ENCODE measurements around the gene STK32B.
"Not testable (repeated sequence)": the region's sequence is repeated elsewhere in the genome, so short reads cannot be mapped to it uniquely, and the experiment has no call there.

Gene STK32B

DNA sequence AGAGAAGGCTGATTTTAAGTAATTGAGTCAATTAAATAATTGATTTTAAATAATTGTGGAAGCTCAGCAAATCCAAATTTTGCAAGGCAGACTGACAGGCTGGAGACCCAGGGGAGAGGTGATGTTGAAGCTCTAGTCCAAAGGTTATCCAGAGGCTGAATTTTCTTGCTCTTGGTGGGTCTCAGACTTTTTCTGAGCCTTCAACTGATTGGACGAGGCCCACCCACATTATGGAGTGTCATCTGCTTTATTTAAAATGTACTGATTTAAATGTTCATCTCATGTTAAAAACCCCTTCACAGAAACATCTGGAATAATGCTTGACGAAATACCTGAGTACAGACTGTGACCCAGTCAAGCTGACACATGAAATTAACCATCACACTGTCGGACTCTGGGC is 20.4 kb upstream of the STK32B start:
- no peak for DNase-seq (ENCODE audit: low read depth)

DNA sequence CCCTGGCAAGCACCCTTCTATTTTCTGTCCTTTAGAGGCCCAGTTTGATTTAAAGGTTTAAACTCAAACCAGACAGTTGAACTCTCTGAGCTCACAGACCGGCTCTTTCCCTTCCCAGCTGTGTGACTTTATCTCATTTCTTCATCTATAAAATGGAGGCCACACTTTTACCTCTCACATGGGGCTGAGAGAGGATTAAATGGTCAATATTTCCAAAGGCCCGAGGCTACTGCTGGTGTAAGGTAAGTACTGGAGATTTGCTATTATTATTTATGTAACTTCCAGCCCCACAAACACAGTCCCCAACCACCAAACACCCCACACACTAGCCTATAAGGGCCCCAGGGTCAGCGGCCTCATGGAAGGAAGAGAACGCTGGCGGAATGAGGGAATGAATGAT is 18.5 kb upstream of the STK32B start:
- DNase-seq (ENCODE audit: low read depth) = no peak

DNA sequence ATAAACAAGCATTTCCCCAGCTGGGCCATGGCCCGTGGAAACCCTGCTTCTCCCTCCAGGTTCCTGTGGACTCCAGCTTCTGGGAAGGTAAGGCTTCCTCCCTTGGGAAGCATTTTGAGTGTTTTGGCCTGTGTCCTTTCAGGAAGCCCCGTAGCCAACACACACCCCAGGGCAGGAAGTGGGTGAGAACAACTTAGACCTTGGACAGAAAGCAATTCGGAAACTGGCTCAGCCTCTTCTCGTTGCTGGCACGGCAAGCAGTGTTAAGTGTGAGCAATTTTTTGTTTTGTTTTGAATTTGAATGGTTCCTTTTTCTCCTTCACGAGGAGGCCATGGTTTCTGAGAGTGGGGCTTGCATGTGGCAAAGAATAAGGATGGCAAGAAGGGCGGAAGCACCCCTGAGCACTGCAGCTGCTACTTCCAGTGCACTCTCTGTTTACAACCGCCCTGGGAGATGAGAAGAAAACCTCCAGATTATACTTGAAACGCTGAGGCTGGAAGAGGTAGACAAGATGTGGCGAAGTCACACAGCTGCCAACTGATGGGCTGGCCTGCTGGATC is 17.9 kb upstream of the STK32B start:
- DNase-seq (ENCODE audit: low read depth) = no peak

DNA sequence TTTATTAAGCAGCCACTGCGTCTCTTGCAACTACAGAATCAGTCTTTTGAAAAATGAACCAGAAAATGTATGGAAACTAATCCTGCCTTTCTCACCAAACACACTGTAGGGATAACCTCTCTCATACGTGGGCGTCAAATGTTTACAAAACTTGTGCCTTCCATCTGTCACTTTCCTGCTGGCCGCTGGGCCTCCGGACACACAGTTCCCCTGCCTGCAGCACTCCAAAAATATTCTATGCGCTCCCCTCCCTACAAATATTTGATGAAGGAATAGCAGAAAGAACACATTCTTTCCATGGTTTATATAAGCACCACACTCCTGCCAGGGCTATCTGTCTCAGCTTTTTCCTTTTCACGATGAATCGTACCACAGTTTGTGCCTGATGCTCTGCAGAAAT is 17.1 kb upstream of the STK32B start:
- no peak for DNase-seq (ENCODE audit: low read depth)

DNA sequence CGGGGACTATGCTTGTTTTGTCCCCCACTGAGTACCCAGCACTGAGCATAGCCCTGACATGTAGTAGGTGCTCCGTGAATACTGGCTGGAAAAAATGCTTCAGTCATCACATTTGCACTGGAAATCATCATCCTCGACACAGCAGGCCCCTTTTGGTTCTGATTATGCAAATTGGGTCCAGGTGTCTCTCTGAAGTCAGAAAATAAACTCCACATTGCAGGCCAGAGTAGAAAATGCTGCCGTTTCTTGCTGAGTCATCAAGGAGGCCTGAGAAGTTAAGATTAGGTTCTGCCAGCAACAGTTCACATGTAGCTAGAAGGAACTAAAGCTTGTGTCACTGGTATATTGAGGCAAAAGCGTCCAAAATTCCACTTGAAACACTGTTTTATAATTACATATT is 15.0 kb upstream of the STK32B start:
- DNase-seq (ENCODE audit: low read depth) = no peak

DNA sequence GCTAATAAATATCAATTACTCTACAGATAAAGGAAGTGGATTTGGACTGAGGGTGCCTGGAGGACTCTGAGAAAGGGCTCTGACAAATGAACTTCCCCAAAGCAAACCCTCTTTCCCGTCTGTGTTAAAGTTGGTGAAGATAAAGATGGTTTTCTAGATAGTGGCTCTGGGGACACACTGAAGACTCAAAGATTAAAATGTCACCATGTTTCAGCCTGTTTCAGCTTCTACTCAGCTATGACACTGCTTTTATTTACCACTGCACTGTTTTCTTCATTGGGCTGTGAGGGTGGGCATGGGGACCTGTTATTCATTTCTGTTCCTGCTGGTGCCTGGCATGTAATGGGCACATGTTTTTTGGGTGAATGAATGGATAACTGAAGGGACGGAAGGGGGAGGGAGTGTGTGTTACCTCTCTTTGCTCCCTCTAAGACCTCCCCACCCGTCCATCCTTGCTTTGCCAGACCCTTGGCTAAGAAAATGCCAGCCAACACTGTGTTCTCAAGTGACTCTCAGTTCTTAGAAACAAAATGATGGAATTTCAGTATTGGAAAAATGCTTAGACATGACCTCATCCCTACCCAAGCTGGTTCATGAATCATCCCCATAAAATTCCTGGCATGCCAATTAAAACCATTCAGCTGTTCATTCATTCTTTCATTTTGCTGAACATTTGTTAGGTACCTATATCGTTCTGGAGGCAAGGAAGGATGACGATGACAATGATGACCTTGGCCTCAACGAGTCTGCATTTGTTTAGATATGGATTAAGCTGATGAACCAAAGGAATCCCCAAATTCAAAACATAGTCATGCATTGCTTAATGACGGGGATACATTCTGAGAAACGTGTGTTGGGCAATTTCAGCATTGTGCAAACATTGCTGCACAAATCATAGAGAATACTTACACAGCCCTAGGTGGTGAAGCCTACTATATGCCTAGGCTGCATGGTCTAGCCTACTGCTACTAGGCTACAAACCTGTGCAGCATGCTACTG is 13.4 kb upstream of the STK32B start:
- no peak for DNase-seq (ENCODE audit: low read depth)

DNA sequence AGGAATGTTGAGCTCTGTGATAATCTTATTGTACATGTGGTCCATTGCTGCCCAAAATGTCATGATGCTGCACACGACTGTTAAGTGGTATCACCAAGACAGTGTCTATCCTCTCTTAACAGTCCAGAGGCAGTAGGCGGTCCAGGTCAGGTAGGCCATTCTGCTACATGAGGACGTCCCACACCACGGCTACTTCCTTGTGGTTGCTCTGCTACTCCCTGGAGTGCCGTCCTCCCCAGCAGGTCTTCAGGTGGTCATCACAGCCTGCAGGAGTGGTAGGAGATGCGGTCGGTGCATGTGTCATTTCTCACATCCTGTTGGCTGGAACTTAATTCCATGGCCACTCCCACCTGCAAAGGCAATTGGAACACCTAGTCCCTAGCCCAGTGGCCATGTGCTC is 11.5 kb upstream of the STK32B start:
- no peak for DNase-seq (ENCODE audit: low read depth)

DNA sequence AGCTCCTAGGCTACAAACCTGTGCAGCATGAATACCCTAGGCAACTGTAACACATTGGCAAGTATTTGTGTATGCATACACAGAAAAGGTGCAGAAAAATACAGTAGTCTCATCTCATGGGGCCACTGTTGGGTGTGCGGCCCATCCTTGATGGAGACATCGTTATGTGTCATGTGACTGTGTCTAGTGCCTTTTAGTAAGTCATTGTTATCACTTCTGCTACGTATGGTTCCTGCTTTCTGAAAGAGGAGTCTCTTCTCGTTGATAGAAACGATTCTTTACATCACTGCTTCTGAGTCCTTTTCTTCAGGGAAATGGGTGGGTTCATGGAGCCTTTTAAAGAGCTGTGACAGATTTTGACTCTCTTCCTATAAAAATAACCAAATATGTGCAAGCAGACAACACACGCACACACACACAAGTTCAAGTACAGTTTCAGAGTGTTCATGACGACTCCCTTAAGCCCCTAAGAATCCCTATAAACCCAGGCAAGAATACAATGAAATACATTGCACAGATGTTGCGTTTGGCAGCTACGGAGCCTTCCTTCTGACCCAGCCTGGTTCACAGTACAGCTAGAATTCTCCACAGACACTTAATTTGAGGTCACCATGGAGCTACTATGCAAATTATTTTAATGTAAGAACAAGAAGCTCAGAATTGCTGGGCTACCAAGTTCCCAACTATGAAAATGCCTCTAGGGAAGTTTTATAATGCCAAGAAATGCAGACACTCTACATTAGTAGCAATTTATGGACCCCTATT is 10.2 kb upstream of the STK32B start:
- DNase-seq (ENCODE audit: low read depth) = no peak

DNA sequence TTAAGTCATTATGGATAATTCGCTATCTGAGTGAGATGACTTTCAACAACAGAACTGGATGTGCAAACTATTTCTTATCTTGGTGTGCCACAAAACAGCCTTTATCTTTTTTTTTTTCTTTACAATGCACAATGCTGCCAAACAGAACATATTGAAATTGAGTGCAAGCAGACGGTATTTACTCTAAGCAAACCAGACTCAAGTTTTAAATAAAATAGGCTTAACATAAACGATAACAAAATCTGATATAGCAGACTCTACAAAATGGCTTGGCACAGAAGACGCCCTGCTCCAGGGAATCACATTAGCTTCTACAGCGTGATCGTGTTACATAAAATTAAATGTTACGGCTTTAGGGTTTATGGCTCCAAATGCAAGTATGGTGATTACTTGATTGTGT is 9.6 kb upstream of the STK32B start:
- no peak for DNase-seq (ENCODE audit: low read depth)

DNA sequence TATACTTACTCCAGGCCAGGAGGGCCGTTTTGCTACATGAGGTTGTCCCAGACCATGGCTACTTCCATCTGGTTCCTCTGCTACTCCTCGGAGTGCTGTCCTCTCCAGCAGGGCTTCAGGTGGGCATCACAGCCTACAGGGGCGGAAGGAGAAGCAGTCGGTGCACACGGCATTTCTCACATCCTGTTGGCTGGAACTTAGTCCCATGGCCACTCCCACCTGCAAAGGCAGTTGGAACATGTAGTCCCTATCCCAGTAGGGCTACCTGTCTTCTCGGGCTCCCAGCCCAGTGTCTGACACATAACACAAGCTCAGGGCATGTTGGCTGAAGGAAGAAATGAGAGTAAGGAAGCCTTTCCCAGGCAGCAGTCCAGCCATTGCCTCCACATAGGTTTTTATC is 7.7 kb upstream of the STK32B start:
- no peak for DNase-seq (ENCODE audit: low read depth)

DNA sequence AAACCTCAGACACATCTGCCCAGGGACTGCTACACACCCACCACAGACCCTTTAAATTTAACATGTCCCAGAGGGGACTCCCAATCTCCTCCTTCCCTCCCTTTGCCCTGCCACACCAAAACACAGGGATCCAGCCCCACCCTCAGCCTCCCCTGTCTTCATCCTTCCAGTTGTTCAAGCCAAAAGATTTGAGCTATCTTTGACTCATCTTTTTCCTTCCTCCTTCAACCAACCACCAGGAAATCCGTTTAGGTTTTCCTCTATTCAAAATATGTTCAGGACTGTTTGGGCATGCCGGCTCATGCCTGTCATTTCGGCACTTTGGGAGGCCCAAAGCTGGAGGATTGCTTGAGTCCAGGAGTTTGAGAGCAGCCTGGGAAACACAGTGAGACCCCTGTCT is 6.9 kb upstream of the STK32B start:
- DNase-seq (ENCODE audit: low read depth) = no peak

DNA sequence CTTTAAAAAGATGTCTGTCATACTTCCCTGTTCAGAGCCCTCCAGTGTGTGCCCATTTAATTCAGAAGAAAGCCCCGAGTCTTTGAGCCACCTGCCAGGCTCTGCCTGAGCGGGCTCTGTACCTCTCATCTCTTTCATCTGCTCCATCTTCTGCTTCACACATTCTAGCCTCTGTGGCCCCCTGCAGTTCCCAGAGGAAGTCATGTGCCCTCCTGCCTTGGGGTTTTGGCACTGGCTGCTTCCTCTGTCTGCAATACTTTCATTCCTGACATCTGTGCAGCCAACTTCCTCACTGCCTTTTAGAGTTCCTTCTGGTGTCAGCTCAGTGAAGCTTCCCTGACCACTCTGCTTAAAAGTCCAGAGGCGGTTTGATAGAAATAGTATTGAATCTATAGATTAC is 6.2 kb upstream of the STK32B start:
- DNase-seq (ENCODE audit: low read depth) = no peak

DNA sequence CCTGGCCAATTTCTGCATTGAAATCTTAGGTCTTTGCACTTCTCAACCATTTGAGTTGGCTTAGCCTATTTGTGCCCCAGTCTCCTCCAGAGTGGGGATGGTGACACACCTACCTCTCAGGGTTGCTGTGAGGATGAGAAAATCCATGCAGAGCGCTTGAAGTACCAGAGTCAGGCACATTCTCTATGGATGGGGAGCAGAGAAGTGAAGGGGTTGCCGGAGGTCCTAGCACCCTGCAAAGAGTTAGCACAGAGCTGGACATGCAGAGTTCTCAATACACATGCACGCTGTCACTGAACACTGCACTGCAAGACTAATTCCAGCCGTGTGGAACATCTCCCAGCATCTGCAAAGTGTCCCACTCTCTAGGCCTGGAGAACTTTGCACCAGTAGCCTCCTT is 2.6 kb upstream of the STK32B start:
- no peak for DNase-seq (ENCODE audit: low read depth)

DNA sequence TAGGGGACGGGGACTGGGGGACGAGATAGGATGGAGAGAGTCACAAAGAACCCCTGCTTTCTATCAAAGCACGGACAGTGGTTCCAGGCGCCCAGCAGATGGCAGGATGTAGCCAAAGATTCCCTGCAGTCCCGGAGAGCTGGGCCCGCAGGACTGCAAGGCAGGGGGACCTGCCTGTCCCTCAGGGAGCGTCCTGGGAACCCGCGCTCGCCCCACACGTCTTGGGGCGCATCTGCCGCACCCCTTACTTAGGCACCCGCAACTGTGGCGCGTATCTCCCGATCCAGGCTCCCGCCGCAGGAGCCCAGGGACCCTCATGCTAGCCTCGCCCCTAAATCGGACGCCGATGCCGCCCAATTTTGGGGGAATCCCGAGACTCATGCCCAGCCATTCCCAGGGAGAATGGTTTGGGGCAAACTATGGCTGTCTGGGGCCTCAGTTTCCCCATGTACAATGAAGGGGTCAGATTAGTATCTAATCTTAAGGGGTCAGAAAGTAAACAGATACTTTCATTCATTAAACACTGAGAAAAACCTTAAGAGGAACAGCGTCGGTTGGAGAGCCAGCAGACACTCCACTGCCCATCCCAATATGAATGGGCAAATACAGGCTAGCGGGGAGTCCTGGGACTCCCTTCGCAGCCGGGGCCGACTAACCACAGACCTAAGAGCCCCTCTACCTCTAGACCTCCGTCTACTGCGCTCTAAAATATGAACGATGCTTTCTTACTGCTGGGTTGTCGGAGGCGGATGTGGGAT is 581 bp upstream of the STK32B start:
- no peak for DNase-seq (ENCODE audit: low read depth)

DNA sequence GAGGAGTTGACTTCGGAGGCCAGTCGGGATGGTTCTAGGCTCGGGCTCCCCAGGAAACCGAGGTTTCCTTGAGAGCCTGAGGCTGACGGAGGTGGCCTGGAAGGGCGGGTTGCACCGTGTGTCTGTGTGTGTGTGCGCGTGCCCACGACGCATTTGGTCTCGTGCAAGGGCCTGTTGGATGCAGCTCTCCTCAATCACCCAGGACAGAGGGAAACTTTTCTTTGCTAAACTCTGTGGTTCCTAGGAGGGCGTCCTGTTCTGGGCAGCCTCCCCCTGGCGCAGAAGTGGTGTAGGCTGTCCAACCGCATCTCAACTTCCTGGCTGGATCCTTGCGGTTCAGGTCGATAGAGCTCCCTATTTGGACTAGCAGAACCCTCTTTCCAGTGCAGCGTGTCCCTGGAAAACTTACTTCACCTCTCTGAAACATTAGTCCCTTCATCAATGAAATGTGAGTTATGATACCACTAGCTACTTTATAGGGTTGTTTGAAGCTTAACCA is 973 bp downstream of the STK32B start:
- DNase-seq (ENCODE audit: low read depth) = no peak

DNA sequence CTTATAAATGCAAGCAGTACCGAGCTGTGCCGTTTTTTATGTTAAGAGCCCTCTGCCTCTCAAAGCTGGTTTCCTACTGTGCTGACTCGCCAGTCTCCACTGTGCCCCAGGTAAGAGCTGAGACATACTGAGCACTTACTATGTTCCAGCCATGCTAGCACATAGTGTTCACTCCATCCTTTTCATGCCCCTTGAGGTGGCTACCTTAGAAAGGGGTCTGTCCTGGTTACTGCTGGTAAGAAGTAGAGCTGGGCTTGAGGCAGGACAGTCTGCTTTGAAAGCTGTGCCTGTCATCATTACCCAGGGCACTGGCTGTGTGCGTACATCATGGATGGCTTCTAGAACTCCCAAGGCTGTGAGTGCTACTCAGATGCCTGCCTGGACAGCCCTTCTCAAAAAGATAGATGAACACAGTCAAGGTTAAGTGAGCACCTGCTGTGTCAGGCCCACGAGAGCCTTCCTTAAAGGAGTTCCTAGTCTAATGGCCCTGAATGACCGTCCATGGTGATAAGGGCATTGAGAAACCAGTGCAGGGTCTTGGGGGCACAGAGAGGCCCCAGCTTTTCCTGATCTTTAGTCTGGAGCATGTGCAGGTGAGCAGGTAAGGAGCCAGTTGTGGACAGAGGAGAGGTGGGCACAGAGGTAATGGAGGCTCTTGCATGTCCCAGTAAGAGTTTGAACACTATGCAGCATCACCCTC is 1.6 kb downstream of the STK32B start:
- DNase-seq (ENCODE audit: low read depth) = no peak

DNA sequence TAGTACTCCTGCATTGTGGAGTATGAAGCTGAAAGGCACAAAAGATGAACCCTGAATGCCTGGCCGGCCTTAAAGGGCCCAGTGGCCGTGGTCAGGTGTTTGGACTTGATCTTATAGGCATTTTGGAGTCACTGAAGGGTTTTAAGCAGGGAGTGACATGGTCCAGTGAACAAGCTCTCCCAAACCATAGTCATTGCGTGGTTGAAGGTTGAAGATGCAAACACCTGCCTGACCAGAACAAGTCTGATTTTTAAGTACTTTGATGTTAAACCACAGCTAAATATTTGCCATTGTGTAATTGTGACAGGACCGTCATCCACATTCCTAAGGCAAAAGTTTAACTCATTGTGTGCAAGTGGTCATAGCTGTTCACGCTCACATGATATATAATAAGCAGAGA is 3.3 kb downstream of the STK32B start:
- no peak for DNase-seq (ENCODE audit: low read depth)

DNA sequence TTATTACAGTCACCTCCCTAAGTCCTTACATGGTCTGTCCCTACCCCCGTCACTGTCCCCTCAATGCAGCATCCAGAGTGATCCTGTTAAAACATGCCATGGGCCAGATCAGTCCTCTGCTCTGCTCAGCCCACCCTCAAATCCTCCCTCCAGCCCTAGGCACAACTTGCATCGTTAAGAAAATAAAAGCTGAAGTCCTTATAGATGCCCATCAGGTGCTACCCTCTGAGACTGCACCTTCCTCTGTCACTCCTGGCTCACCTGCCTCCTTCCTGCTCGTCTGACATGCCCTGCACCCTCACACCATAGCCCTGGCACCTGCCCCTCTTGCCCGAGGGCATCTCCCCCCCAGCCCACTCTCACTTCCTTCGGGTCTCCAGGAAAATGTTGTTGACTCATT is 4.1 kb downstream of the STK32B start:
- DNase-seq (ENCODE audit: low read depth) = no peak

DNA sequence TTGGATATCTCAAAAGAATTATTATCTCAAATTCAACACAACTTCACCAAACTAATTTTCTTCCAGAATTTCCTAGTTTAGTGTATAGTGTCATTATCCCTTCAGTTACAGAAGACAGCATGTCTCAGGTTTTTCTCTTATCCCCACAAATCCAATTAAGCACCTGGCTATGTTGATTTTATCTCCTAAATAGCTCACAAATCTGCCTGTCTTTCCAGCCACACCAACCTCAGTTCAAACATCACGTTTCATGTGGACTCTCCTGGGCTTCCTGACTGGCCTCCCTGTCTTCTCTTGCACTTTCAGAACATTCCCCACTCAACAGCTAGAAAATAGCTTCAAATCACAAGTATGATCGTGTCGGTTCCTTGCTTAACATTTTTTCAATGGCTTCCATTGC is 14.8 kb downstream of the STK32B start:
- no peak for DNase-seq (ENCODE audit: low read depth)

DNA sequence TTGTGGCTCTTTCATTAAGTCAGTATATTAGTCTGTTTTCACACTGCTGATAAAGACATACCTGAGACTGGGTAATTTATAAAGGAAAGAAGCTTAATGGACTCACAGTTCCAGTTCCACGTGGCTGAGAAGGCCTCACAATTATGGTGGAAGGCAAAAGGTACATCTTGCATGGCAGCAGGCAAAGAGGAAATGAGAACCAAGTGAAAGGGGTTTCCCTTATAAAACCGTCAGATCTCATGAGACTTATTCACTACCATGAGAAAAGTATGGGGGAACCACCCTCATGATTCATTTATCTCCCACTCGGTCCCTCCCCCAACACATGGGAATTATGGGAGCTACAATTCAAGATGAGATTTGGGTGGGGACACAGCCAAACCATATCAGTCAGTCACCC is 15.7 kb downstream of the STK32B start:
- DNase-seq (ENCODE audit: low read depth) = not testable (repeated sequence)

DNA sequence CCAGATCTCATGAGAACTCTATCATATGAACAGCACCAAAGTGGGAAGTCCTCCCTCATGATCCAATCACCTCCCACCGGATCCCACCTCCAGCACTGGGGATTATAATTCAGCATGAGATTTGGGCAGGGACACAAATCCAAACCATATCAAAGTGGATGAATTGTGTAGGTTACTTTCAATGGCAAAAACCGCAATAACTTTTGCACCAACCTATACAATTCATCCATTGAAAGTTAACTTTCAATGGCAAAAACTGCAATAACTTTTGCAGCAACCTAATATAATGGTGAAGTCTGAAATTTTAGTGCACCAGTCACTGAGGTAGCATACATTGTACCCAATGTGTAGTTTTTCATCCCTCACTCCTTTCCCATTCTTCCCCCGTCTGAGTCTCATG is 16.6 kb downstream of the STK32B start:
- no peak for DNase-seq (ENCODE audit: low read depth)
